Keratinocyte (primary cell): ENCODE data around the gene CFAP299. TPM values are rescaled to one million over a fixed set of nuclear protein-coding genes. Genes with fewer than 3 reads are reported as not detected.

ENCODE experiments used
- DNase-seq: peaks from one replicate; pipeline ENCODE4 v3.0.0-alpha.2; 2011; ENCODE audit warnings: low read depth, missing footprints, low spot score
- FAIRE-seq: peaks from 2 replicates; lab custom pipeline; 2011; peaks lifted over from hg19 to GRCh38; lab: Jason Lieb, UNC
- H2AFZ ChIP-seq: 2 replicates; pipeline ENCODE4 v1.6.0; 2012; ENCODE audit warnings: low read length, control low read depth, inconsistent platforms; ENCODE audit not compliant: control insufficient read depth
- H3K27ac ChIP-seq: 2 replicates; pipeline ENCODE4 v1.5.1; 2011; ENCODE audit warnings: low read length; ENCODE audit not compliant: control insufficient read depth, insufficient read depth
- H3K27me3 ChIP-seq: 3 replicates; pipeline ENCODE4 v1.6.0; 2011; ENCODE audit warnings: low read length; ENCODE audit not compliant: control insufficient read depth, insufficient read depth; ENCODE audit errors: extremely low read depth
- H3K36me3 ChIP-seq, 2 experiments: 2 replicates in 1 of 2; 3 replicates in 1 of 2; pipeline ENCODE4 v1.5.1; 2011; ENCODE audit warnings: low read length in 2 of 2, mild to moderate bottlenecking in 1 of 2; ENCODE audit not compliant: control insufficient read depth in 2 of 2, insufficient read depth in 2 of 2; ENCODE audit errors: extremely low read depth in 1 of 2
- H3K4me1 ChIP-seq: 3 replicates; pipeline ENCODE4 v1.5.1; 2011; ENCODE audit warnings: low read length; ENCODE audit not compliant: control insufficient read depth, insufficient read depth; ENCODE audit errors: extremely low read depth
- H3K4me2 ChIP-seq: 3 replicates; pipeline ENCODE4 v1.6.0; 2011; ENCODE audit warnings: low read depth, low read length; ENCODE audit not compliant: control insufficient read depth, insufficient read depth; ENCODE audit errors: extremely low read depth
- H3K4me3 ChIP-seq, 3 experiments: fragments of 200-600 bp in 1 of 3; sonication (generic) in 1 of 3; 2 replicates in 2 of 3; 3 replicates in 1 of 3; pipeline ENCODE4 v1.5.1; 2011 to 2016; ENCODE audit warnings: low read length in 3 of 3, mild to moderate bottlenecking in 3 of 3, control low read depth in 2 of 3, inconsistent platforms in 1 of 3, low read depth in 1 of 3, mixed read lengths in 1 of 3, mixed run types in 1 of 3, moderate library complexity in 1 of 3; ENCODE audit not compliant: control insufficient read depth in 2 of 3, insufficient read depth in 2 of 3; ENCODE audit errors: extremely low read depth in 1 of 3
- H3K79me2 ChIP-seq: 2 replicates; pipeline ENCODE4 v1.6.0; 2012; ENCODE audit warnings: low read length; ENCODE audit not compliant: control insufficient read depth, insufficient read depth
- H3K9ac ChIP-seq: 3 replicates; pipeline ENCODE4 v1.6.0; 2011; ENCODE audit warnings: low read length; ENCODE audit not compliant: control insufficient read depth, insufficient read depth; ENCODE audit errors: extremely low read depth
- H3K9me1 ChIP-seq: 3 replicates; pipeline ENCODE4 v1.6.0; 2011; ENCODE audit warnings: low read length; ENCODE audit not compliant: control insufficient read depth, insufficient read depth; ENCODE audit errors: extremely low read depth
- H3K9me3 ChIP-seq: 2 replicates; pipeline ENCODE4 v1.5.1; 2012; ENCODE audit warnings: low read depth, low read length; ENCODE audit not compliant: control insufficient read depth
- H4K20me1 ChIP-seq: 3 replicates; pipeline ENCODE4 v1.6.0; 2011; ENCODE audit warnings: low read length; ENCODE audit not compliant: control insufficient read depth, insufficient read depth; ENCODE audit errors: extremely low read depth
- EZH2 ChIP-seq: IDR thresholded peaks from one replicate; pipeline ENCODE4 v1.6.1; 2012; ENCODE audit warnings: inconsistent platforms, mild to moderate bottlenecking, low read length, moderate library complexity
- dilution Hi-C: fragments of 300-500 bp; cut with MboI; formaldehyde crosslinking; loops from one replicate; pipeline ENCODE4 v1.7.0; 2020; ENCODE audit warnings: low sequenced_read_pairs; ENCODE audit not compliant: extremely low pct_ligation_motif_present
- polyA plus RNA-seq, 5 experiments: library from polyadenylated mRNA; depleted of rRNA in 3 of 5; stranded (reverse) in 3 of 5; stranded (forward) in 1 of 5; unstranded in 1 of 5; fragments of >200 nt; gene quantifications; 1 replicate in 1 of 5; 2 replicates in 3 of 5; 3 replicates in 1 of 5; pipeline versions ENCODE4 v1.2.1 to v1.2.3, GENCODE V29; 2011 to 2012; ENCODE audit warnings: missing spikeins in 2 of 5, low read depth in 1 of 5, low replicate concordance in 1 of 5
- TF ChIP-seq, protein P1 (sequence below), 3 experiments: IDR thresholded peaks in 1 of 3; conservative IDR thresholded peaks in 1 of 3; optimal IDR thresholded peaks in 1 of 3; 2 replicates in 2 of 3; 3 replicates in 1 of 3; pipeline versions ENCODE3 to v1.5.1; 2011; ENCODE audit warnings: low read length in 3 of 3, mild to moderate bottlenecking in 3 of 3, moderate library complexity in 2 of 3, control low read depth in 1 of 3, inconsistent platforms in 1 of 3; ENCODE audit not compliant: insufficient read depth in 2 of 3; ENCODE audit errors: extremely low read depth in 1 of 3

CFAP299 gene
- polyA plus RNA-seq, 1 donor (not counting 4 experiments of a cell fraction or from before 2014, with no cell fraction given): 0.14 TPM

DNA sequence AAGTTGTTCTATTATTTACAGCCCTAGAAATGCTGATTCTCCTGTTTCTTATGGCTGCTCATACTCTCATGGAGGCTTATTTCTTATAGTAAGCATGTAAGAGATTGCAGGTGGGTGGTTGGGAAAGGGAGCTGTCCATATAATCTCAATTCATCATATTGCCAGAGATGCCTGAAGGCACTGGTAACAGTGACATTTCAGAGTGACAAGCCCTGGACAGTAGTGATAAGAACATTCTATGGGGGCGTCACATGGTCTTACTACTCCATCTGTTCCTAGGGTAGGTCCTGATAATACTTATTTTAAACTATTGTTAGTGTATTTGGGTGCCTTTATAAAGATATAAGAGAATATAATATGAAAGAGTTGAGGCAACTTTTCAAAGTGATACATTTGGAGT is 171.5 kb downstream of the CFAP299 start:
- Histone ChIP-seq H3K4me3 (no peak overlapping the region), H3K4me2 (no peak overlapping the region), H3K4me1 (no peaks in the 10 kb centered on the region), H3K27me3 (no peaks in the 10 kb centered on the region), H4K20me1 (no peaks in the 10 kb centered on the region), H3K9me1 (no peaks in the 10 kb centered on the region), H3K79me2 (no peaks in the 10 kb centered on the region), H3K27ac (no peak overlapping the region), H3K36me3 (no peaks in the 10 kb centered on the region), H2AFZ (no peak overlapping the region), H3K9me3 (no peaks in the 10 kb centered on the region), H3K9ac (no peak overlapping the region)
- DNase-seq (no peak), FAIRE-seq (no peak)
- TF ChIP-seq, protein P1, sequence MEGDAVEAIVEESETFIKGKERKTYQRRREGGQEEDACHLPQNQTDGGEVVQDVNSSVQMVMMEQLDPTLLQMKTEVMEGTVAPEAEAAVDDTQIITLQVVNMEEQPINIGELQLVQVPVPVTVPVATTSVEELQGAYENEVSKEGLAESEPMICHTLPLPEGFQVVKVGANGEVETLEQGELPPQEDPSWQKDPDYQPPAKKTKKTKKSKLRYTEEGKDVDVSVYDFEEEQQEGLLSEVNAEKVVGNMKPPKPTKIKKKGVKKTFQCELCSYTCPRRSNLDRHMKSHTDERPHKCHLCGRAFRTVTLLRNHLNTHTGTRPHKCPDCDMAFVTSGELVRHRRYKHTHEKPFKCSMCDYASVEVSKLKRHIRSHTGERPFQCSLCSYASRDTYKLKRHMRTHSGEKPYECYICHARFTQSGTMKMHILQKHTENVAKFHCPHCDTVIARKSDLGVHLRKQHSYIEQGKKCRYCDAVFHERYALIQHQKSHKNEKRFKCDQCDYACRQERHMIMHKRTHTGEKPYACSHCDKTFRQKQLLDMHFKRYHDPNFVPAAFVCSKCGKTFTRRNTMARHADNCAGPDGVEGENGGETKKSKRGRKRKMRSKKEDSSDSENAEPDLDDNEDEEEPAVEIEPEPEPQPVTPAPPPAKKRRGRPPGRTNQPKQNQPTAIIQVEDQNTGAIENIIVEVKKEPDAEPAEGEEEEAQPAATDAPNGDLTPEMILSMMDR (optimal IDR thresholded peaks at IDR 0.05 in 1 of 3, IDR thresholded peaks at IDR 0.05 in 1 of 3, conservative IDR thresholded peaks at IDR 0.05 in 1 of 3; ENCODE audit: extremely low read depth in 1 of 3, insufficient read depth in 2 of 3, low read length in 3 of 3): no peak
- no peak for TF ChIP-seq EZH2
- dilution Hi-C loops: no loop called here

GRCh38 chr4:80507507-80507906 is 172.0 kb downstream of the CFAP299 start:
- Histone ChIP-seq H3K4me1 (no peaks in the 10 kb centered on the region), H3K9ac (no peak overlapping the region), H3K27me3 (no peaks in the 10 kb centered on the region), H3K4me3 (no peak overlapping the region), H3K36me3 (no peaks in the 10 kb centered on the region), H2AFZ (no peak overlapping the region), H3K9me1 (no peaks in the 10 kb centered on the region), H4K20me1 (no peaks in the 10 kb centered on the region), H3K79me2 (no peaks in the 10 kb centered on the region), H3K9me3 (no peaks in the 10 kb centered on the region), H3K4me2 (no peak overlapping the region), H3K27ac (no peak overlapping the region)
- no peak for TF ChIP-seq EZH2
- TF ChIP-seq, protein P1 (optimal IDR thresholded peaks at IDR 0.05 in 1 of 3, IDR thresholded peaks at IDR 0.05 in 1 of 3, conservative IDR thresholded peaks at IDR 0.05 in 1 of 3; ENCODE audit: extremely low read depth in 1 of 3, insufficient read depth in 2 of 3, low read length in 3 of 3): no peak
- dilution Hi-C loops: no loop called here
- DNase-seq: no peak
- FAIRE-seq: no peak
